H9 (cell line): ENCODE measurements around the gene SLC17A3. TPM values are rescaled to one million over a fixed set of nuclear protein-coding genes. Genes with fewer than 3 reads are reported as not detected.

Source experiments
- DNase-seq: peaks from one replicate; pipeline ENCODE4 v3.0.0-alpha.2; 2017
- H2AFZ ChIP-seq: one replicate; pipeline ENCODE4 v1.6.1; 2013; ENCODE audit warnings: mild to moderate bottlenecking, low read length, control low read depth, moderate library complexity
- H2AK5ac ChIP-seq: 2 replicates; pipeline ENCODE4 v1.6.1; 2013; ENCODE audit warnings: low read length, control low read depth, mixed read lengths; ENCODE audit not compliant: insufficient read length
- H2BK120ac ChIP-seq: one replicate; pipeline ENCODE4 v1.6.1; 2013; ENCODE audit warnings: low read depth, mild to moderate bottlenecking, low read length, control low read depth, inconsistent platforms; ENCODE audit not compliant: poor library complexity, severe bottlenecking
- H2BK12ac ChIP-seq: 2 replicates; pipeline ENCODE4 v1.6.1; 2013; ENCODE audit warnings: low read length, control low read depth, mixed read lengths, low read depth; ENCODE audit not compliant: insufficient read length
- H2BK15ac ChIP-seq: 2 replicates; pipeline ENCODE4 v1.6.1; 2013; ENCODE audit warnings: low read depth, low read length, control low read depth
- H2BK20ac ChIP-seq: one replicate; pipeline ENCODE4 v1.6.1; 2013; ENCODE audit warnings: low read depth, mild to moderate bottlenecking, low read length, control low read depth, inconsistent platforms; ENCODE audit not compliant: poor library complexity, severe bottlenecking
- H2BK5ac ChIP-seq: 2 replicates; pipeline ENCODE4 v1.6.1; 2013; ENCODE audit warnings: low read length, control low read depth, mixed read lengths; ENCODE audit not compliant: insufficient read length
- H3K14ac ChIP-seq: 2 replicates; pipeline ENCODE4 v1.6.1; 2013; ENCODE audit warnings: low read length, control low read depth; ENCODE audit not compliant: insufficient read depth
- H3K18ac ChIP-seq: 2 replicates; pipeline ENCODE4 v1.6.1; 2013; ENCODE audit warnings: low read depth, mild to moderate bottlenecking, mixed read lengths, low read length, control low read depth; ENCODE audit not compliant: insufficient read length
- H3K23ac ChIP-seq: 2 replicates; pipeline ENCODE4 v1.6.1; 2013; ENCODE audit warnings: low read length, control low read depth, mixed read lengths, low read depth; ENCODE audit not compliant: insufficient read length
- H3K23me2 ChIP-seq: 2 replicates; pipeline ENCODE4 v1.6.1; 2013; ENCODE audit warnings: low read depth, mild to moderate bottlenecking, mixed read lengths, low read length, control low read depth; ENCODE audit not compliant: insufficient read length, poor library complexity, severe bottlenecking
- H3K27ac ChIP-seq: 2 replicates; pipeline ENCODE4 v1.5.1; 2013; ENCODE audit warnings: low read length, control low read depth, mixed read lengths, low read depth; ENCODE audit not compliant: insufficient read length
- H3K27me3 ChIP-seq: 2 replicates; pipeline ENCODE4 v1.6.1; 2013; ENCODE audit warnings: low read length, control low read depth, inconsistent platforms; ENCODE audit not compliant: insufficient read depth
- H3K4ac ChIP-seq: 2 replicates; pipeline ENCODE4 v1.6.1; 2013; ENCODE audit warnings: low read depth, mild to moderate bottlenecking, control low read depth, inconsistent platforms, low read length, moderate library complexity
- H3K4me1 ChIP-seq: 2 replicates; pipeline ENCODE4 v1.6.1; 2013; ENCODE audit warnings: low read length, control low read depth, inconsistent platforms; ENCODE audit not compliant: insufficient read depth
- H3K4me2 ChIP-seq: 2 replicates; pipeline ENCODE4 v1.6.1; 2013; ENCODE audit warnings: low read length, control low read depth, mixed read lengths; ENCODE audit not compliant: insufficient read length, insufficient read depth
- H3K56ac ChIP-seq: 2 replicates; pipeline ENCODE4 v1.6.1; 2013; ENCODE audit warnings: low read depth, mild to moderate bottlenecking, mixed read lengths, low read length, control low read depth; ENCODE audit not compliant: insufficient read length
- H3K79me1 ChIP-seq: 2 replicates; pipeline ENCODE4 v1.6.1; 2013; ENCODE audit warnings: low read depth, mild to moderate bottlenecking, moderate library complexity, low read length, control low read depth, inconsistent platforms; ENCODE audit not compliant: insufficient read depth, poor library complexity, severe bottlenecking
- H3K79me2 ChIP-seq: 2 replicates; pipeline ENCODE4 v1.6.1; 2013; ENCODE audit warnings: low read length, control low read depth, inconsistent platforms; ENCODE audit not compliant: insufficient read depth
- H3K9ac ChIP-seq: 2 replicates; pipeline ENCODE4 v1.6.1; 2013; ENCODE audit warnings: low read length, control low read depth, mixed read lengths; ENCODE audit not compliant: insufficient read length; ENCODE audit errors: extremely low read depth
- H3K9me3 ChIP-seq: one replicate; pipeline ENCODE4 v1.6.1; 2013; ENCODE audit warnings: low read depth, low read length, inconsistent platforms; ENCODE audit not compliant: control insufficient read depth
- H3T11ph ChIP-seq: one replicate; pipeline ENCODE4 v1.6.1; 2013; ENCODE audit warnings: mild to moderate bottlenecking, low read length, control low read depth, inconsistent platforms
- H4K20me1 ChIP-seq: one replicate; pipeline ENCODE4 v1.6.1; 2013; ENCODE audit not compliant: control insufficient read depth, insufficient read length, insufficient read depth
- H4K5ac ChIP-seq: 2 replicates; pipeline ENCODE4 v1.6.1; 2013; ENCODE audit warnings: low read depth, mild to moderate bottlenecking, mixed read lengths, low read length, control low read depth; ENCODE audit not compliant: insufficient read length
- H4K8ac ChIP-seq: replicated peaks from 2 replicates; pipeline ENCODE4 v1.6.1; 2013; ENCODE audit warnings: low read length, control low read depth, mixed read lengths, low read depth; ENCODE audit not compliant: insufficient read length
- H4K91ac ChIP-seq: 2 replicates; pipeline ENCODE4 v1.6.1; 2013; ENCODE audit warnings: low read depth, mild to moderate bottlenecking, moderate library complexity, mixed read lengths, low read length, control low read depth; ENCODE audit not compliant: insufficient read length
- H3K27ac Mint-ChIP-seq, 3 experiments: 2 replicates in 2 of 3; 3 replicates in 1 of 3; pipeline ENCODE4 v1.8.0; 2020 to 2021; ENCODE audit warnings: mixed read lengths in 3 of 3, mild to moderate bottlenecking in 1 of 3, moderate library complexity in 1 of 3
- H3K27me3 Mint-ChIP-seq: 2 replicates; pipeline ENCODE4 v1.8.0; 2021; ENCODE audit warnings: low read depth, mild to moderate bottlenecking, moderate library complexity, mixed read lengths
- H3K36me3 Mint-ChIP-seq, 3 experiments: 2 replicates in 2 of 3; 3 replicates in 1 of 3; pipeline ENCODE4 v1.8.0; 2020 to 2021; ENCODE audit warnings: low read depth in 3 of 3, mixed read lengths in 3 of 3; ENCODE audit not compliant: insufficient read depth in 1 of 3
- H3K4me1 Mint-ChIP-seq, 2 experiments: 2 replicates each; pipeline ENCODE4 v1.8.0; 2020; ENCODE audit warnings: mixed read lengths in 2 of 2
- H3K4me3 Mint-ChIP-seq, 2 experiments: 2 replicates in 1 of 2; 3 replicates in 1 of 2; pipeline ENCODE4 v1.8.0; 2020 to 2021; ENCODE audit warnings: mild to moderate bottlenecking in 2 of 2, mixed read lengths in 2 of 2, moderate library complexity in 1 of 2
- H3K9me3 Mint-ChIP-seq, 2 experiments: 2 replicates in 1 of 2; 3 replicates in 1 of 2; pipeline ENCODE4 v1.8.0; 2020; ENCODE audit warnings: mild to moderate bottlenecking in 2 of 2, mixed read lengths in 2 of 2, moderate library complexity in 1 of 2
- WGBS: extraction: QIAGEN DNeasy Blood & Tissue Kit; methylation state at CpG from one replicate; pipeline ENCODE4 v1.1.7; 2013; ENCODE audit warnings: missing lambda C conversion rate, low lambda C conversion rate, mixed read lengths; ENCODE audit not compliant: insufficient read length; ENCODE audit errors: extremely low coverage; 5-methylcytosine and 5-hydroxymethylcytosine counted together
- total RNA-seq: library from RNA; stranded (reverse); gene quantifications from 2 replicates; pipeline ENCODE4 v1.2.1, GENCODE V29; 2021
- TF ChIP-seq, protein P1 (sequence below): fragments of 200-600 bp; sonication (generic); conservative IDR thresholded peaks from 3 replicates; pipeline ENCODE4 v1.8.0; 2021; ENCODE audit warnings: antibody characterized with exemption, mild to moderate bottlenecking

Gene SLC17A3
- total RNA-seq, 1 experiment from 2014 or later = not detected

DNA sequence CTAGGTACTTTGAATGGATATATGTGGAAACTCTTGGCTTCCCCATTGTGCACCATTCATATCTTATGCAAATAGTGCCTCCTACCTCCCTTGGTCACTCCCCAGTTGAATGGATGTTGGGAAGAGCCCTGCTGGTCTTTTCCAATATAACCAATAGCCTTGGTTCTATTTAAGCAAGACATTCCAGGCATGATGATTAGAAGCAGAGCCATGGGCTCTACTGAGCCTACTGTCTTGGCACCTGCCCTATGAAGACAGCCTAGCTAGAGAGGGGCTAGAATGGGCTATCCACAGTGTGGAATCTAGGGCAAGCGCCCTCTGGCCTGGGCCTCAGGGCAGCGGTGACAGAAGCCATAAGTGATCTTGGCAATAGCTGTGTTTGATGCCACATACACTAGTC lies 57.8 kb downstream of the SLC17A3 start:
- Histone ChIP-seq H3K9me3 (no peaks in the 10 kb centered on the region), H2BK12ac (no peak overlapping the region), H2AFZ (no peak overlapping the region), H3K23me2 (no peaks in the 10 kb centered on the region), H3K27ac (no peak overlapping the region), H3K79me1 (no peaks in the 10 kb centered on the region), H2BK15ac (no peak overlapping the region), H2BK5ac (no peak overlapping the region), H3K18ac (no peak overlapping the region), H2BK120ac (no peak overlapping the region), H3K56ac (no peak overlapping the region), H3K4me1 (0 out of 2 replicates have a peak, but pooled peaks cover 2% of the 10 kb centered on the region), H2BK20ac (no peak overlapping the region), H3K4me2 (no peak overlapping the region), H4K5ac (no peak overlapping the region), H3K79me2 (no peaks in the 10 kb centered on the region), H3T11ph (no peak overlapping the region), H3K23ac (no peak overlapping the region), H4K20me1 (no peaks in the 10 kb centered on the region), H3K27me3 (no peaks in the 10 kb centered on the region), H4K8ac (no peak overlapping the region), H3K4ac (no peak overlapping the region), H4K91ac (no peak overlapping the region), H3K9ac (no peak overlapping the region), H3K14ac (no peak overlapping the region), H2AK5ac (no peak overlapping the region)
- no peaks in the 10 kb centered on the region for H3K9me3 Mint-ChIP-seq
- peaks cover 1% of the 10 kb centered on the region; the same call in 1 of the 2 replicates for H3K27me3 Mint-ChIP-seq
- H3K36me3 Mint-ChIP-seq = no peaks in the 10 kb centered on the region; a peak in 1 of 7 replicates
- peaks cover 15 to 18% of the 10 kb centered on the region in 2 experiments for H3K4me1 Mint-ChIP-seq
- WGBS = no CpG with 5 or more reads among the region's 2 CpGs
- TF ChIP-seq, protein P1, sequence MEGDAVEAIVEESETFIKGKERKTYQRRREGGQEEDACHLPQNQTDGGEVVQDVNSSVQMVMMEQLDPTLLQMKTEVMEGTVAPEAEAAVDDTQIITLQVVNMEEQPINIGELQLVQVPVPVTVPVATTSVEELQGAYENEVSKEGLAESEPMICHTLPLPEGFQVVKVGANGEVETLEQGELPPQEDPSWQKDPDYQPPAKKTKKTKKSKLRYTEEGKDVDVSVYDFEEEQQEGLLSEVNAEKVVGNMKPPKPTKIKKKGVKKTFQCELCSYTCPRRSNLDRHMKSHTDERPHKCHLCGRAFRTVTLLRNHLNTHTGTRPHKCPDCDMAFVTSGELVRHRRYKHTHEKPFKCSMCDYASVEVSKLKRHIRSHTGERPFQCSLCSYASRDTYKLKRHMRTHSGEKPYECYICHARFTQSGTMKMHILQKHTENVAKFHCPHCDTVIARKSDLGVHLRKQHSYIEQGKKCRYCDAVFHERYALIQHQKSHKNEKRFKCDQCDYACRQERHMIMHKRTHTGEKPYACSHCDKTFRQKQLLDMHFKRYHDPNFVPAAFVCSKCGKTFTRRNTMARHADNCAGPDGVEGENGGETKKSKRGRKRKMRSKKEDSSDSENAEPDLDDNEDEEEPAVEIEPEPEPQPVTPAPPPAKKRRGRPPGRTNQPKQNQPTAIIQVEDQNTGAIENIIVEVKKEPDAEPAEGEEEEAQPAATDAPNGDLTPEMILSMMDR = no peak
- no peak overlapping the region for H3K4me3 Mint-ChIP-seq
- no peak for DNase-seq
- H3K27ac Mint-ChIP-seq = no peak overlapping the region
